Smooth muscle cell of the pulmonary artery (primary cell): ENCODE measurements around the gene CDKN1B. TPM values are rescaled to one million over a fixed set of nuclear protein-coding genes. Genes with fewer than 3 reads are reported as not detected.

Source experiments
- total RNA-seq: library from RNA; depleted of rRNA; stranded (reverse); fragments of >200 nt; gene quantifications from 2 replicates; pipeline ENCODE4 v1.2.3, GENCODE V29; 2014

Gene CDKN1B
- total RNA-seq: 22.3 and 38.1 TPM in 2 replicates

GRCh38 chr12:12716793-12717585 lies at the start of gene CDKN1B:
Gene CDKN1B, plus strand, starts transcription at chr12:12717368. Its CDS starts 472 bp downstream, at chr12:12717840.

Other genes starting within 250 kb of the CDKN1B start
- 5.7 and 6.6 TPM in 2 replicates for gene DUSP16, start 154.5 kb upstream of the CDKN1B start, total RNA-seq
- gene CREBL2, start 105.5 kb upstream of the CDKN1B start, total RNA-seq: 31.8 and 45.4 TPM in 2 replicates
- gene GPR19, start 21.2 kb upstream of the CDKN1B start, total RNA-seq: 0.13 TPM in 1 of 2 replicates, not detected in the other
- gene APOLD1, start 68.3 kb downstream of the CDKN1B start, total RNA-seq: 3.5 and 22.0 TPM in 2 replicates
- 51.3 and 62.0 TPM in 2 replicates for gene DDX47, start 96.0 kb downstream of the CDKN1B start, total RNA-seq
- 16.7 and 56.1 TPM in 2 replicates for gene GPRC5A, start 174.2 kb downstream of the CDKN1B start, total RNA-seq
- 0.13 TPM in 1 of 2 replicates, not detected in the other for gene GPRC5D, start 234.8 kb downstream of the CDKN1B start, total RNA-seq